ENCODE results near the gene NFATC2.

DNA sequence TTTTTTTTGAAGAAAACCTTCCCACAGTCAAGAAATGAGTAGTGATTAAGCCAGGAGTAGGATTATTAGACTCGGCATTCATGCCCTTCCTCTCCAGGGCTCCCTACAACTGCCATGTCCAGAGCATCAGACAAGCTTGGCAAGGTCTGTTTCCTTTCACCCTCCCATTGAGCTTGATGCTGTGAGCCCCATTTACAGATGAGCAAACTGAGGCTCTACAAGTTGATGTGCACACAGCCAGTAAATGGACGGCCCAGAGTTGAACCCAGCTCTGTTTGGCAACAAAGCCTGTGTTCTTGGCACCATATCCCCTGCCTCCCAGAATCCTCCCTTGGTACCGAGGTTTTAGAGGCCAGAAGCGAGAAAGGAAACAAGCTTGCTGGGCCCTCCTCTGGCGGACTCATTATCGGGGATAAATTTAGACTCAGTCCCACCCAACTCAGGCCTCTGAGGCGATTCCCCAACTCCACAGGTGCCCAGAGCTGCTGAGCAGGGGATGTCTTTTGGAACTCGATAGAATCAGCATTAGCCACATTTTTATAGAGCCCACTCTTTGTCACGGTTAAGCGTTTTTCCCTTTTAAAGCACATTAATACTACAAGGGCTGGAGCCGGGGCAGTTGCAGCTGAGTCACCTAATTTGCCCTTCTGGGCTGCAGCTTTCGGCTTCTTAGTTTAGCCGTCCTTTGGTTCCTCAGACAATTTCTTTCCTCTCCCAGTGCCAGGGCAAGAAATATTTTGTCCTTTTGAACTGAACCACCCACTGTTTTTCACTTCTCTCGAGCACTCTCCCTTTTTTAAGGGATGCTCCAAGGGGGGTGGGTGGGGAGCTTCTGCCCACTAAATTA, 23.0 kb upstream of the NFATC2 start:
- TF ChIP-seq, protein P1, sequence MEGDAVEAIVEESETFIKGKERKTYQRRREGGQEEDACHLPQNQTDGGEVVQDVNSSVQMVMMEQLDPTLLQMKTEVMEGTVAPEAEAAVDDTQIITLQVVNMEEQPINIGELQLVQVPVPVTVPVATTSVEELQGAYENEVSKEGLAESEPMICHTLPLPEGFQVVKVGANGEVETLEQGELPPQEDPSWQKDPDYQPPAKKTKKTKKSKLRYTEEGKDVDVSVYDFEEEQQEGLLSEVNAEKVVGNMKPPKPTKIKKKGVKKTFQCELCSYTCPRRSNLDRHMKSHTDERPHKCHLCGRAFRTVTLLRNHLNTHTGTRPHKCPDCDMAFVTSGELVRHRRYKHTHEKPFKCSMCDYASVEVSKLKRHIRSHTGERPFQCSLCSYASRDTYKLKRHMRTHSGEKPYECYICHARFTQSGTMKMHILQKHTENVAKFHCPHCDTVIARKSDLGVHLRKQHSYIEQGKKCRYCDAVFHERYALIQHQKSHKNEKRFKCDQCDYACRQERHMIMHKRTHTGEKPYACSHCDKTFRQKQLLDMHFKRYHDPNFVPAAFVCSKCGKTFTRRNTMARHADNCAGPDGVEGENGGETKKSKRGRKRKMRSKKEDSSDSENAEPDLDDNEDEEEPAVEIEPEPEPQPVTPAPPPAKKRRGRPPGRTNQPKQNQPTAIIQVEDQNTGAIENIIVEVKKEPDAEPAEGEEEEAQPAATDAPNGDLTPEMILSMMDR (IDR thresholded peaks at IDR 0.05), result no peak
- TF ChIP-seq POLR2A (IDR thresholded peaks at IDR 0.05), result no peak
